ENCODE measurements around the gene CBFA2T3.

CBFA2T3 gene

GRCh38 chr16:88882358-88883030 lies 94.5 kb downstream of the CBFA2T3 start:
- Mint-ChIP-seq H3K36me3 (ENCODE audit: low read depth) (no peaks in the 10 kb centered on the region), H3K27me3 (no peaks in the 10 kb centered on the region), H3K27ac (no peak overlapping the region), H3K4me1 (ENCODE audit: low read depth) (peaks cover 2% of the 10 kb centered on the region), H3K4me3 (no peak overlapping the region), H3K9me3 (no peaks in the 10 kb centered on the region)
- DNase-seq, result no peak

- Mint-ChIP-seq H3K9me3 (no peaks in the 10 kb centered on the region), H3K27ac (no peak overlapping the region), H3K4me1 (ENCODE audit: low read depth) (peaks cover 2% of the 10 kb centered on the region), H3K36me3 (ENCODE audit: low read depth) (no peaks in the 10 kb centered on the region), H3K4me3 (no peak overlapping the region), H3K27me3 (no peaks in the 10 kb centered on the region)
- DNase-seq, result no peak
These were observed 95.2 kb downstream of the CBFA2T3 start for GRCh38 chr16:88881675-88882357.

- no peak overlapping the region for H3K27ac Mint-ChIP-seq
- no peak for DNase-seq
- H3K9me3 Mint-ChIP-seq, result no peaks in the 10 kb centered on the region
- no peak overlapping the region for H3K4me3 Mint-ChIP-seq
- H3K36me3 Mint-ChIP-seq (ENCODE audit: low read depth), result no peaks in the 10 kb centered on the region
- peaks cover 2% of the 10 kb centered on the region for H3K4me1 Mint-ChIP-seq (ENCODE audit: low read depth)
- no peaks in the 10 kb centered on the region for H3K27me3 Mint-ChIP-seq
These were observed 95.9 kb downstream of the CBFA2T3 start for GRCh38 chr16:88881007-88881615.

- H3K9me3 Mint-ChIP-seq, result no peaks in the 10 kb centered on the region
- peaks cover 2% of the 10 kb centered on the region for H3K4me1 Mint-ChIP-seq (ENCODE audit: low read depth)
- DNase-seq, result no peak
- no peak overlapping the region for H3K4me3 Mint-ChIP-seq
- H3K27ac Mint-ChIP-seq, result no peak overlapping the region
- H3K27me3 Mint-ChIP-seq, result no peaks in the 10 kb centered on the region
- H3K36me3 Mint-ChIP-seq (ENCODE audit: low read depth), result no peaks in the 10 kb centered on the region
These were observed 96.6 kb downstream of the CBFA2T3 start for GRCh38 chr16:88880226-88881006.

- Mint-ChIP-seq H3K36me3 (ENCODE audit: low read depth) (no peaks in the 10 kb centered on the region), H3K27me3 (no peaks in the 10 kb centered on the region), H3K9me3 (no peaks in the 10 kb centered on the region), H3K27ac (no peak overlapping the region), H3K4me1 (ENCODE audit: low read depth) (peaks cover 2% of the 10 kb centered on the region), H3K4me3 (no peak overlapping the region)
- no peak for DNase-seq
These were observed 97.3 kb downstream of the CBFA2T3 start for GRCh38 chr16:88879788-88880055.

- Mint-ChIP-seq H3K36me3 (ENCODE audit: low read depth) (no peaks in the 10 kb centered on the region), H3K4me3 (no peak overlapping the region), H3K27me3 (no peaks in the 10 kb centered on the region), H3K27ac (no peak overlapping the region), H3K9me3 (no peaks in the 10 kb centered on the region), H3K4me1 (ENCODE audit: low read depth) (peaks cover 2% of the 10 kb centered on the region)
- DNase-seq, result no peak
These were observed 97.8 kb downstream of the CBFA2T3 start for GRCh38 chr16:88878967-88879787.

GRCh38 chr16:88878356-88878755 lies 98.7 kb downstream of the CBFA2T3 start:
- DNase-seq, result no peak
- Mint-ChIP-seq H3K27me3 (no peaks in the 10 kb centered on the region), H3K9me3 (no peaks in the 10 kb centered on the region), H3K4me3 (no peak overlapping the region), H3K36me3 (ENCODE audit: low read depth) (no peaks in the 10 kb centered on the region), H3K4me1 (ENCODE audit: low read depth) (peaks cover 2% of the 10 kb centered on the region), H3K27ac (no peak overlapping the region)

- DNase-seq, result no peak
- Mint-ChIP-seq H3K9me3 (no peaks in the 10 kb centered on the region), H3K36me3 (ENCODE audit: low read depth) (no peaks in the 10 kb centered on the region), H3K27ac (no peak overlapping the region), H3K27me3 (no peaks in the 10 kb centered on the region), H3K4me1 (ENCODE audit: low read depth) (peaks cover 2% of the 10 kb centered on the region), H3K4me3 (no peak overlapping the region)
These were observed 99.3 kb downstream of the CBFA2T3 start for GRCh38 chr16:88877564-88878289.

GRCh38 chr16:88876942-88877526 lies 100.0 kb downstream of the CBFA2T3 start:
- Mint-ChIP-seq H3K4me1 (ENCODE audit: low read depth) (no peaks in the 10 kb centered on the region), H3K27me3 (no peaks in the 10 kb centered on the region), H3K4me3 (no peak overlapping the region), H3K27ac (no peak overlapping the region), H3K36me3 (ENCODE audit: low read depth) (no peaks in the 10 kb centered on the region), H3K9me3 (no peaks in the 10 kb centered on the region)
- no peak for DNase-seq

- Mint-ChIP-seq H3K27ac (no peak overlapping the region), H3K27me3 (peaks cover 6% of the 10 kb centered on the region), H3K4me1 (ENCODE audit: low read depth) (peaks cover 4% of the 10 kb centered on the region), H3K4me3 (no peak overlapping the region), H3K36me3 (ENCODE audit: low read depth) (no peaks in the 10 kb centered on the region), H3K9me3 (no peaks in the 10 kb centered on the region)
- no peak for DNase-seq
These were observed 101.2 kb downstream of the CBFA2T3 start for GRCh38 chr16:88875703-88876234.

- H3K27me3 Mint-ChIP-seq, result peaks cover 12% of the 10 kb centered on the region
- H3K4me3 Mint-ChIP-seq, result no peak overlapping the region
- H3K9me3 Mint-ChIP-seq, result no peaks in the 10 kb centered on the region
- H3K4me1 Mint-ChIP-seq (ENCODE audit: low read depth), result peaks cover 6% of the 10 kb centered on the region
- no peak for DNase-seq
- no peak overlapping the region for H3K27ac Mint-ChIP-seq
- H3K36me3 Mint-ChIP-seq (ENCODE audit: low read depth), result no peaks in the 10 kb centered on the region
These were observed 101.9 kb downstream of the CBFA2T3 start for GRCh38 chr16:88874938-88875599.

GRCh38 chr16:88872650-88873331 lies 104.2 kb downstream of the CBFA2T3 start:
- H3K27ac Mint-ChIP-seq, result no peak overlapping the region

More at GRCh38 chr16:88872650-88873331, 104.2 kb downstream of the CBFA2T3 start:
- Mint-ChIP-seq H3K9me3 (no peaks in the 10 kb centered on the region), H3K27me3 (peaks cover 20% of the 10 kb centered on the region), H3K4me1 (ENCODE audit: low read depth) (peaks cover 6% of the 10 kb centered on the region), H3K36me3 (ENCODE audit: low read depth) (no peaks in the 10 kb centered on the region), H3K4me3 (no peak overlapping the region)
- DNase-seq, result no peak
